ENCODE results near the gene PDE4A. TPM values are rescaled to one million over a fixed set of nuclear protein-coding genes. Genes with fewer than 3 reads are reported as not detected.

PDE4A gene
- total and polyA plus RNA-seq, 2 of the 13 experiments (the other 11 are each of a cell fraction or from before 2014, with no cell fraction given): 1.1 to 4.1 TPM

DNA sequence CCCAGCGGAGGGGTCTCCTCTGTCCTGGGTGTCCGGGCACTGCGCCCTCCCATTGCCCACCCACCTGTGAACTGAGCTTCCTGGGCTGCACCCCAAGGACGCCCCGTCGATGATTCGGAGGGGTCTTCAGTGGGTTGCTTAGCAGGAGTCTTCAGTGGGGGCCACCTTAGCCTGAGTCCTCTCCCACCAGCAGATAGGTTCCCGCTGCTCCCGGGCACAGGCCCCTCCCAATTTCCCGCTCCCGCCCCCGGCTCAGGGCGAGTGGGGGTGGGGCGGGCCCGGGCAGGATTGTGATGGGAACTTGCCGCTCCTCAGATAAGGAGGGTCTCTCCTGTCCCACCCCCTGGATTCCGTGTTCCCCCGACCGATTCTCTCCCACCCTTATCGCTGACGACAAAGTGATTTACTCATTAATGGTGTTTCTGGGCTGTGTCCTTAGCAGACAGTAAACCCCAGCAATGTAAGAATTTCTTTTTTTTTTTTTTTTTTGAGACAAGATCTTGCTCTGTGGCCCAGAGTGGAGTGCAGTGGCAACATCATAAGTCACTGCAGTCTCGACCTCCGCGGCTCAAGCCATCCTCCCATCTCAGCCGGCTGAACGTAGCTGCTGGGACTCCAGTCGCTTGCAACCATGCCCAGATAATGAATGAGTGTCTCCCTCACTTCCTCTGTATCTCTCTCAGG, 97.6 kb downstream of the PDE4A start (continued):
- TF ChIP-seq TFE3 (CRISPR knock-in tag; IDR thresholded peaks at IDR 0.05): no peak
- 0 out of 2 replicates have a peak, but pooled peaks have one; percentile 8 for TF ChIP-seq HNRNPL (IDR thresholded peaks at IDR 0.05; ENCODE audit: low read depth, low read length)
- no peak for TF ChIP-seq ZNF713 (CRISPR knock-in tag; IDR thresholded peaks at IDR 0.05)
- no peak for TF ChIP-seq RFX5 (IDR thresholded peaks at IDR 0.05; ENCODE audit: low read depth, low read length)
- TF ChIP-seq NFE2L1 (CRISPR knock-in tag; IDR thresholded peaks at IDR 0.05; ENCODE audit: borderline replicate concordance): no peak

DNA sequence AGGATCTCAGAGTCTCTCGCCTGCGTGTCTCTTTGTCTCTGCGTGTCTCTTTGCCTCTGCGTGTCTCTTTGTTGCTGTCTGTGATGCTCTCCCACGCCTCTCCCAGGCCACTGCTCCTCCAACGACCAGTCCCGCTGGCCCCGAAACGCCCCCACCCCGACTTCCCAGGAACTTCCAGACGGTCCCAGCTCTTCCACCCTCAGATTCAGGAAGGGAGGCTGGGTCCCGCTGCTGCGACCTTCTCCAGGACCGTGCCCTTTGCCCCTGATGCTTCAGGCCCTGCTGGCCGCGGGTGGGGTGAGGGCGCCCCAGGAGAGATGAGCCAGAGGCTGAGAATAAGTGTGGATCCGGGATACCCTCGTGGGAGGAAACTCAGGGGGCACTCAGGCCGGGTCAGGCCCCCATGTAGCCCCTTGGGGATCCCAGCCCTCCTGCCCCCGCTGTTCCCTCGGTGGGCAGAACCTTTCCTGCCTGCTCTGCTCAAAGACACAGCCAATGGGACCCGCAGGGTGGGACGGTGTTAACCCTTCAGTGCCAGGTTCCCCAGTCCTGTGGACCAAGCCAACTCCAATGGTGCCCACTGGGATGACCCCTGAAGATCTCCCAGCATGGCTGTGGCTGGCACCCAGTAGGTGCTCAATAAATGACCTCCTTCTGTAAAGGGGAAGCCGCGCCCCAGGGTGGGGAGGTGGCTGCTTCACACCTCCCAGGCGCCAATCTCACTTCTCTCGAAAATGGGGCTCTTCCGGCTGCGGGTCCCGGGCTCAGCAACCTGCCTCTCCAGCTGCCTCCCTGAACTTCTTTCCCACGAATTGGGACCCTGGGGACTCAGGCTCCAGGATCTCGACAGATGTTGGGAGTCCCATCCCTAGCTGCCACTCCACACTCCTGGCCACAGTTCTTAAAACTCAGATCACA, 98.4 kb downstream of the PDE4A start:
- ChIA-PET POLR2A (no interaction called here), CTCF (ENCODE audit: low intra/inter-chr PET ratio, low total read pairs) (no interaction called here)
- Histone ChIP-seq H2AFZ (ENCODE audit: low read length) (no peak overlapping the region), H3K9me3 (ENCODE audit: low read length) (no peaks in the 10 kb centered on the region), H3K36me3 (replicated peaks in 1 of 2; ENCODE audit: control insufficient read depth in 1 of 2, insufficient read depth in 2 of 2, low read length in 2 of 2) (no peaks in the 10 kb centered on the region), H3K27me3 (ENCODE audit: control insufficient read depth in 1 of 2, insufficient read depth in 2 of 2, low read length in 2 of 2) (peaks cover 15 to 60% of the 10 kb centered on the region in 2 experiments), H3K4me3 (replicated peaks in 1 of 3; ENCODE audit: insufficient read depth in 1 of 3, low read depth in 2 of 3, low read length in 3 of 3) (peak overlapping the region in 1 of 3 experiments; percentile 66; a peak in 1 of 6 replicates), H3K79me2 (ENCODE audit: insufficient read depth, low read length) (no peaks in the 10 kb centered on the region), H3K4me2 (ENCODE audit: low read depth, low read length) (peak overlapping the region; percentile 74), H3K9ac (ENCODE audit: insufficient read depth, low read depth, low read length) (no peak overlapping the region), H3K4me1 (ENCODE audit: insufficient read depth, low read length) (peaks cover 48% of the 10 kb centered on the region), H3K27ac (ENCODE audit: extremely low read length, insufficient read depth, low read length) (no peak overlapping the region), H4K20me1 (ENCODE audit: insufficient read depth, low read length) (no peaks in the 10 kb centered on the region)
- in situ Hi-C loops (cut with HindIII; ENCODE audit: extremely low pct_ligation_motif_present, low pct_unique_long_range_greater_than_20kb) (no loop called here), intact Hi-C loops (cut with micrococcal nuclease; ENCODE audit: unreplicated experiment) (no loop called here)
- ATAC-seq: no peak; the same call in 2 of the 3 replicates
- BruUV-seq (replicated peaks): no TSS peak
- TF ChIP-seq ZHX1 (CRISPR knock-in tag; IDR thresholded peaks at IDR 0.05; ENCODE audit: low read depth) (no peak), ZNF451 (CRISPR knock-in tag; IDR thresholded peaks at IDR 0.05) (no peak), ZNF652 (CRISPR knock-in tag; IDR thresholded peaks at IDR 0.05; ENCODE audit: borderline replicate concordance, low read depth) (0 out of 2 replicates have a peak, but pooled peaks have one; percentile 32), ZNF781 (CRISPR knock-in tag; IDR thresholded peaks at IDR 0.05; ENCODE audit: borderline replicate concordance, not compliant biosample characterization) (no peak), ZNF275 (CRISPR knock-in tag; IDR thresholded peaks at IDR 0.05; ENCODE audit: borderline replicate concordance) (no peak)
- DNase-seq (ENCODE audit: low spot score): no peak
- FAIRE-seq: no peak
- 26% methylated on average over 24 of the region's 33 CpGs for WGBS (ENCODE audit: low lambda C conversion rate)
